ENCODE measurements around the gene PEX19. TPM values are rescaled to one million over a fixed set of nuclear protein-coding genes. Genes with fewer than 3 reads are reported as not detected.

PEX19 gene
- polyA plus RNA-seq, 6 donors from 2014 or later, result 49.2 to 108 (median 57.9) TPM

DNA sequence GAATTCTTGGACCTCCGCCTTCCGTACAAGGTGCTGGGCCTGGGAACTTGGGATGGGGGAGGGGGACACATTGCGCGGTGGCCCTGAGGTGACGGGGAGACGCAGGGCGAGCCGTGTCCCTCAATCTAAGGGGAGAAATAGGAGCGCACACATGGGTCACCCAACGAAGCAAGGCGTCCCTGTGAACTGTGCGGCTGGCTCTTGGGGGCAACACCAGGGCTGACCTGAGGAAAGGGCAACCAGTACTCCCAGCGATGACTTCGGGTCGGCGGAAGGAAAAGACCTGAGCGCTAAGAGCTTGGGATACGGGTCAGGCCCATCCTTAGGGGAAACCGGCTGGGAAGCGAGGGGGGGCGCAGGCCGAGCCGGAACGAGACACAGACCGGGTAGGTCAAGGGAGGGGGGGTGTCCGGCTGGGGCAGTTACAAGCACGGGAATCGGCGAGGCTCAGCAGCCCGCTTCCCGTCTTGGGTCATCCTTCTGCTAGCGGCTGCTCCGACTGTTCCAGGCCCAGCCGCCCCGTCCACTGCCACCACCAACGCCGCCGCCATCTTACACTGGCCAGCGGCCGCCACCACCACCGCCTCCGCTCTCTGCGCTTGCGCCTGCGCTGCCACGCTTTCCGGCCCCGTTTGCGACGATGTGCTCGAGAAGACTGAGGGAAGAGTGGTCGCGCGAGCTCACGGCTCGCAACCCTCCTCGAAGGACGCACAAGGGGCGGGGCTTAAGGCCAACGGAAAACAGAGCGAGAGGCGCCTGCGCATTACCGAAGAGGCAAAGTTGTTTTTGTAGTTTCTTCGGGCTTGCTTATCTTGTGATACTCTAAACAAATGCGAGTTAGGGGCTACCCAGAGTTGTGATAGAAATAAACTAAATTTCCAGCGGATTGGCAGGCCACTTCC, 22.8 kb downstream of the PEX19 start, which contains the start of gene DCAF8:
Gene DCAF8 (minus strand): TSS at position 657 of the 902 bp plus-strand sequence. CDS start 18,541 bp downstream, outside the sequence.
- peak within 1 kb of the TSS; percentile 99 to 100 (median 99) for H3K4me3 Mint-ChIP-seq
- ATAC-seq (ENCODE audit: low read depth in 2 of 2) (peak; percentile 85 to 87), DNase-seq (peak; percentile 96)
- peaks cover 3 to 7% of the 10 kb centered on the region in 2 donors for H3K36me3 Mint-ChIP-seq
- H3K27ac Mint-ChIP-seq, result peak within 1 kb of the TSS; percentile 90 to 100 (median 99)
- H3K27me3 Mint-ChIP-seq, result no peaks in the 10 kb centered on the region
- peaks cover 21 to 44% (median 40%) of the 10 kb centered on the region in 3 donors for H3K4me1 Mint-ChIP-seq
- no peaks in the 10 kb centered on the region for H3K9me3 Mint-ChIP-seq

DNA sequence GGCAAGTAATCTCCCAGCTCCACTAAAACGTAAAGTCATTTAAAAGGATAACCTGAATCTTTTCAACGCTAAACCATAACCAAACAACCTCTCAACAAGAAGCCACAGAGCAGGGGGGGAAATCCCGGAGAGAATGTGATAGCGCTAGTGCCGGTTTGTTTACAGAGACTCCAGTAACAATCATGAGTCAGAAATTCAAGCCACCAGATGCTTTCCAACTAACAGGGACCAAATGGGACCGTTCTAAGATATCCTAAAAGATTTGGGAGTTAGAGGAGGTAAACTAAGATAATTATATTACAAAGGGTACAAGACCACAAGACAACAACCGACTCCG, 23.4 kb downstream of the PEX19 start:
- Mint-ChIP-seq H3K36me3 (peaks cover 3 to 7% of the 10 kb centered on the region in 2 donors), H3K9me3 (no peaks in the 10 kb centered on the region), H3K4me3 (peak overlapping the region; percentile 99 to 100 (median 99)), H3K27ac (peak overlapping the region; percentile 90 to 100 (median 99)), H3K27me3 (no peaks in the 10 kb centered on the region), H3K4me1 (peaks cover 21 to 47% (median 40%) of the 10 kb centered on the region in 3 donors)
- DNase-seq (peak; percentile 54), ATAC-seq (ENCODE audit: low read depth in 2 of 2) (peak; percentile 52 to 60)

DNA sequence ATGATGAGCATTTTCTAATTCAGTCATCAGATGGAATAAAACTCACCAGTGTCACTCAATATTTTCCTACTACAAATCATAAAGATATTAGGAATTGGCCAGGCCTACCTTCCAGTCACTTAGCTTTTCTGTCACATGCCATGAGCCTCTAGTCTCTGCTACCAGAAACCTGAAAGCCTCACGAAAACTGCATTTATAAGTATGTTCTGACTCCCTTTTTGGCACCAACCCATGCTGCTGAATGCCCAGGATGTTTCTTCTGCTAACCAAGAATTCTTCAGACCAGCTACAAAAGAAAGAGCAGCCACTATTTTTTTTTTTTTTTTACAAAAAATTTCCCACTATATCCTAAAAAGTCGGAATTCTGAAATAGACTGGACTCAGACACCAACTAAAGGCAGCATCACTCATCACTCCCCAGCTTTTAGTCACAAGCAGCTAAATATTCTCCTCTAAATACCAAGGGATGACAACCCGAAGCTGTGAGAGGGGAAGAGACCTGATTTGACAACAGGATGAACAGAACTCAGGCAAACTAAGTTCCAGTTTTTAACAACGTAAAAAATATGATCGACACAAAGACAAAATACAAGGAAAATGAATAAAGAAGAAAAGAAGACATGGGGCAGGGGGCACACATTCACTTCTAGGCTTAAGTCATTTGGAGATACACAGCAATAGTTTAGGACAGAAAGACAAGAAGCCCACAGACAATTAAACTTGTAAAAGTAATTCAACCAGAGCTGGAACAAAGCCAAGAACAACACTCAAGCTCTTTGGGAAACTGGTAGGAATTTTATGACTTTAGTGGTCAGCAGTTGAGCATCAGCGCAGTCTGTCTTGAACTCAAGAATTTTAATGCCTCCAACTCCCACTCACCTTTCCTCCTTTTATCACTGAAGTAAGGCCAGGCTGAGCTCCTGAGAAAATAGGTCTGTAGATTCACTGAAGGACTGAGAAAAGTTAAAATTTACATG, 24.2 kb downstream of the PEX19 start:
- H3K4me1 Mint-ChIP-seq, result peaks cover 21 to 47% (median 40%) of the 10 kb centered on the region in 3 donors
- H3K27ac Mint-ChIP-seq, result peak overlapping the region; percentile 89 to 100 (median 94)
- no peaks in the 10 kb centered on the region for H3K27me3 Mint-ChIP-seq
- H3K36me3 Mint-ChIP-seq, result peaks cover 3 to 7% of the 10 kb centered on the region in 2 donors
- ATAC-seq (ENCODE audit: low read depth in 2 of 2) (no peak), DNase-seq (no peak)
- no peaks in the 10 kb centered on the region for H3K9me3 Mint-ChIP-seq
- H3K4me3 Mint-ChIP-seq, result peak overlapping the region; percentile 61 to 100 (median 99)

- Mint-ChIP-seq H3K4me1 (peaks cover 21 to 44% (median 35%) of the 10 kb centered on the region in 3 donors), H3K9me3 (no peaks in the 10 kb centered on the region), H3K36me3 (peaks cover 3 to 7% of the 10 kb centered on the region in 2 donors), H3K27me3 (no peaks in the 10 kb centered on the region), H3K27ac (peak overlapping the region in 4 of 6 donors; percentile 21 to 56 (median 38)), H3K4me3 (peak overlapping the region in 2 of 8 donors; percentile 9 to 68)
- ATAC-seq (ENCODE audit: low read depth in 2 of 2) (no peak), DNase-seq (no peak)
Measured at GRCh38 chr1:160258177-160258798, 26.6 kb downstream of the PEX19 start.

- no peak overlapping the region for H3K4me3 Mint-ChIP-seq
- H3K36me3 Mint-ChIP-seq, result peaks cover 6 to 7% of the 10 kb centered on the region in 2 donors
- DNase-seq (no peak), ATAC-seq (ENCODE audit: low read depth in 2 of 2) (no peak)
- H3K27me3 Mint-ChIP-seq, result no peaks in the 10 kb centered on the region
- no peaks in the 10 kb centered on the region for H3K9me3 Mint-ChIP-seq
- peaks cover 17 to 38% (median 29%) of the 10 kb centered on the region in 3 donors for H3K4me1 Mint-ChIP-seq
- H3K27ac Mint-ChIP-seq, result peak overlapping the region in 1 of 6 donors; percentile 21
Measured at GRCh38 chr1:160257411-160258015, 27.4 kb downstream of the PEX19 start.

- DNase-seq (no peak), ATAC-seq (ENCODE audit: low read depth in 2 of 2) (no peak)
- Mint-ChIP-seq H3K27me3 (no peaks in the 10 kb centered on the region), H3K4me3 (no peak overlapping the region), H3K4me1 (peaks cover 13 to 33% (median 30%) of the 10 kb centered on the region in 3 donors), H3K27ac (peak overlapping the region in 1 of 6 donors; percentile 42), H3K36me3 (peaks cover 1 to 8% of the 10 kb centered on the region in 2 donors), H3K9me3 (no peaks in the 10 kb centered on the region)
Measured at GRCh38 chr1:160256396-160257046, 28.4 kb downstream of the PEX19 start.

DNA sequence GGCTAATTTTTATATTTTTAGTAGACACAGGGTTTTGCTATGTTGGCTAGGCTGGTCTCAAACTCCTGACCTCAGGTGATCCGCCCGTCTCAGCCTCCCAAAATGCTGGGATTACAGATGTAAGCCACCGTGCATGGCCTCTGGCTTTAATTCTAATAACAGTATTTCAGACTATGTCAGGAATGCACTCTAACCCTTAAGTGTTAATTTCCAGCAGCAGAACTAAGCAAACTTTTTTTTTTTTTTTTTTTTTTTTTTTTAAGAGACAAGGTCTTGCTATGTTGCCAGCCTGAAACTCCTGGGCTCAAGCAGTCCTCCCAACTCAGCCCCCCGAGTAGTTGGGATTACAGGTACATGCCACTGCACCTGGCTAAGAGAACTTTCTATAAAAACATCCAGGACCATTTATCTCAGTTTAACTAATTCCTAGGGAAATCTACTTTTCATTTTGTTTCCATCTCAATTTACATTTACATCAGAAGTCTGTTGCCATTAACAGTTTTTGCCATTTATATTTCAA, 29.1 kb downstream of the PEX19 start:
- no peak for DNase-seq
- Mint-ChIP-seq H3K27me3 (no peaks in the 10 kb centered on the region), H3K36me3 (peaks cover 0 to 7% of the 10 kb centered on the region in 2 donors), H3K4me1 (peaks cover 9 to 26% (median 25%) of the 10 kb centered on the region in 3 donors), H3K4me3 (no peak overlapping the region), H3K27ac (peak overlapping the region in 2 of 6 donors; percentile 42 to 64), H3K9me3 (no peaks in the 10 kb centered on the region)
- ATAC-seq (ENCODE audit: low read depth in 2 of 2), result no peak

DNA sequence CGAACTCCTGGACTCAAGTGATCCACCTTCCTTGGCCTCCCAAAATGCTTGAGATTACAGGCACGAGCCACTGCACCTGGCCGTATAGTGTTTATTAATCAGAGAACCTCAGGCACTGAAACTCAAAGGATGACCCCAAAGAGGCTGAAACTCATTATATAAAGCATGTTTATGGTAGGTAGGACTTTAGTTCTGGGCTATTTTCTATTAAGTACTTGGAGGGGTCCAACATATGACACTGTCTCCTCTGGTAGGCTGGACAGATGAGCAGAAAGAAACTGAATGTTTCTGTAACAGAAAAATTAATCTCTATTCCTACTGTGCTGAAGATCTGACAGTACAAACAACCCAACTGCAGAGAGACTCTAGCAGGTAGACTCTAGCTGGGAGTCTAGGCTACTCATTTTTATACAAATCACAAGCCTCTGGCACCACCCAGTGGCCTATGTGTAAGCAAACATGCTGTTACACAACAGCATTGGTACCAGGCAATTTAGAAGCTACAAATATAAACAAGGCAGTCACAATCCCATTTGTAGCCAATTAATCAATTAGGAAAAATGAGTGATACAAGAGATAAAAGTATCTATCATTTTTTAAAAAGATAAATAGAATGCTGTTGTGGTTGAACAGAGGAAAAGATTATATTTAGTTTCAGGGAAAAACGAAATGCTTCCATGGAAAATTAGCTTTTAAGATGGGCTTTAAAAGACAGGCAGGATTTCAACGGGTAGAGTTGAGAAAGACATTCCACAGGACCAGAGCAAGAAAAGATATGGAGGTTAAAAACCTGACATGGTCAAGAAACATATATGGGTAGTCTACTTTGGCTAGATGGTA, 33.0 kb downstream of the PEX19 start:
- DNase-seq (peak; percentile 40), ATAC-seq (ENCODE audit: low read depth in 2 of 2) (peak; percentile 98)
- Mint-ChIP-seq H3K36me3 (peaks cover 0 to 7% of the 10 kb centered on the region in 2 donors), H3K4me1 (peaks cover 3 to 7% (median 6%) of the 10 kb centered on the region in 3 donors), H3K27me3 (no peaks in the 10 kb centered on the region), H3K9me3 (no peaks in the 10 kb centered on the region), H3K27ac (peak overlapping the region in 5 of 6 donors; percentile 10 to 34 (median 19)), H3K4me3 (no peak overlapping the region)

DNA sequence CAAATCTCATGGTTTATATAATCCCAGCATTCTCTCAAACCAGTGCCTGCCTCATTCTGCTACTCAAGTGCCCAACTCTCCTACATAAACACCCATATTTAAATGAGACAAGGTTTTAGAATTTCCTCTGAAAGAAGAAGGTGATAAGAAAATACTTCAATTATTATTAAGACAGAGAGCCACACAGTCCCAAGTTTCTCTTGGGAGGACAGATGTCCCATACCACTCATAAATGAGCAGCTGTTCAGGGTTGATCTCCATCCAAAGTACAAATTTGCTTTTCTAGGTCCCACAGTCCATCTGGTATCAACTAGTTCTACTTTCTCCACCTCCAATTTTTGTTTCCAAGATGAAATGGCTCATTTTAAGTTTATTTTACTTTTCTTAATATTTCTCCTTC, 33.9 kb downstream of the PEX19 start:
- Mint-ChIP-seq H3K27me3 (no peaks in the 10 kb centered on the region), H3K27ac (peak overlapping the region in 4 of 6 donors; percentile 10 to 69 (median 46))

DNA sequence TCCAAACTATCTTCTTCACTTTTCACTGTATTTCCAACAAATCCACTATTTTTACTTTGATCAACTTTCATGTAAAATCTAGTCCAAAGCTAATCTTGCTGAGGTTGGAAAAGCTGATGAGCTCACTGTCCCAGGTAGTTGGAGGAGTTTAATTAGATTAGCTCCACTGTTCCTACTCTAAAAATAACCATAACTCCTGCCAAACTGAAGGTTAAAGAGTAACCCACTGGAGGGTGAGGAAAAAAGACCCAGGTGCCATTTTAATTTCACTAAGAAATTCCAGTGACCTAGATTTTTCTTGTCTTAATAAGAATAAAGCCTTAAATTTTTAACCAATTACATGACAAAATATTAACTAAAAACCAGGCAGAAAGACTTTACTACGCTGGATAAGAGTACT, 37.9 kb downstream of the PEX19 start:
- peaks cover 3 to 19% (median 8%) of the 10 kb centered on the region in 3 donors for H3K4me1 Mint-ChIP-seq
- H3K9me3 Mint-ChIP-seq, result no peaks in the 10 kb centered on the region
- ATAC-seq (ENCODE audit: low read depth in 2 of 2), result no peak
- no peaks in the 10 kb centered on the region for H3K27me3 Mint-ChIP-seq
- peak overlapping the region in 1 of 6 donors; percentile 30 for H3K27ac Mint-ChIP-seq
- peaks cover 5 to 9% of the 10 kb centered on the region in 2 donors for H3K36me3 Mint-ChIP-seq
- H3K4me3 Mint-ChIP-seq, result no peak overlapping the region
- no peak for DNase-seq

More for the DNA sequence above, 33.9 kb downstream of the PEX19 start:
- Mint-ChIP-seq H3K4me1 (peaks cover 3 to 6% (median 4%) of the 10 kb centered on the region in 3 donors), H3K36me3 (peaks cover 0 to 7% of the 10 kb centered on the region in 2 donors), H3K9me3 (no peaks in the 10 kb centered on the region), H3K4me3 (no peak overlapping the region)
- DNase-seq (no peak), ATAC-seq (ENCODE audit: low read depth in 2 of 2) (no peak)

DNA sequence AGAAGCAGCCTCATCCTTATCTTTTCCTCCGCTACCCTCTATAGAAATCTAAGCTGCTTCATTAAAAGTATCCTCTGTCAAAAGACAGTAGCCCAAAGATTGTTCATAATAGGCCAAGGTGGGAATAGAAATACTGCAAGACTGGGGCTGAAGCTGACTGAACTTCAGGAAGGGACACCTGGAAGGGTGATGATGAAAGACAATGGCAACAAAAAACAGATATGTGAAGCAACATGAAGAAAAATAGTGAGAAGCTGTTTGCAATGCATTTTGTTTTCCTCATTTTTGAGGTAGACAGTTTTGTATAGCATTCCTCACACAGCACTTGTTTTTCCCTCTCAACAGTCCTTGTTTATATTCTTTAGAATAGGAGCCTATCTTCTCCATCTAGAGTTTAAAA, 39.5 kb downstream of the PEX19 start:
- no peaks in the 10 kb centered on the region for H3K9me3 Mint-ChIP-seq
- H3K4me3 Mint-ChIP-seq, result no peak overlapping the region
- peaks cover 9 to 12% of the 10 kb centered on the region in 2 donors for H3K36me3 Mint-ChIP-seq
- no peak for ATAC-seq (ENCODE audit: low read depth in 2 of 2)
- peaks cover 3 to 14% (median 6%) of the 10 kb centered on the region in 3 donors for H3K4me1 Mint-ChIP-seq
- peak overlapping the region in 2 of 6 donors; percentile 3 to 44 for H3K27ac Mint-ChIP-seq
- no peaks in the 10 kb centered on the region for H3K27me3 Mint-ChIP-seq
- no peak for DNase-seq

Measured in naive B cell (primary cell).